HepG2 (cell line): ENCODE measurements around the gene UBAP2.

Source experiments
- ARID2 ChIP-seq: sonication (generic); formaldehyde crosslinking; IDR thresholded peaks from 2 replicates; pipeline ENCODE4 v1.8.1; 2022; ENCODE audit warnings: mild to moderate bottlenecking, missing genetic modification reagents, borderline replicate concordance
- FOXA1 ChIP-seq, 2 experiments: fragments of 450-650 bp in 1 of 2; sonication (generic) in 1 of 2; formaldehyde crosslinking in 1 of 2; IDR thresholded peaks; 2 replicates each; pipeline versions ENCODE4 v1.4.0 to v1.6.1; 2016 to 2020; ENCODE audit warnings: missing genetic modification reagents in 1 of 2
- GATAD2A ChIP-seq: IDR thresholded peaks from 2 replicates; pipeline ENCODE4 v1.6.1; 2016
- HCFC1 ChIP-seq: fragments of 150-350 bp; IDR thresholded peaks from 2 replicates; pipeline ENCODE4 v1.6.1; 2014; ENCODE audit warnings: low read depth, low read length
- HNRNPH1 ChIP-seq: fragments of 200-400 bp; formaldehyde crosslinking; optimal IDR thresholded peaks from 2 replicates; pipeline ENCODE3; 2017; ENCODE audit warnings: mild to moderate bottlenecking, low read depth, low read length
- HNRNPL ChIP-seq: fragments of 200-400 bp; formaldehyde crosslinking; IDR thresholded peaks from 2 replicates; pipeline ENCODE4 v1.6.1; 2017; ENCODE audit warnings: mild to moderate bottlenecking, low read depth, low read length
- PAX8 ChIP-seq: sonication (generic); formaldehyde crosslinking; IDR thresholded peaks from 2 replicates; pipeline ENCODE4 v1.8.0; 2022; ENCODE audit warnings: mild to moderate bottlenecking, missing genetic modification reagents, borderline replicate concordance
- POLR2AphosphoS5 ChIP-seq: IDR thresholded peaks from 2 replicates; pipeline ENCODE4 v1.6.1; 2012; ENCODE audit warnings: low read depth, low read length
- SPEN ChIP-seq: sonication (generic); formaldehyde crosslinking; IDR thresholded peaks from 2 replicates; pipeline ENCODE4 v1.5.1; 2020; ENCODE audit warnings: low read depth, mild to moderate bottlenecking, missing genetic modification reagents
- SRF ChIP-seq: IDR thresholded peaks from 2 replicates; pipeline ENCODE4 v1.6.1; 2011; ENCODE audit warnings: mild to moderate bottlenecking, low read depth, low read length, moderate library complexity
- TF ChIP-seq, protein P1 (sequence below): sonication (generic); formaldehyde crosslinking; IDR thresholded peaks from 2 replicates; pipeline ENCODE4 v1.4.0; 2020; ENCODE audit warnings: missing genetic modification reagents
- TF ChIP-seq, protein P2 (sequence below), 2 experiments: fragments of 450-650 bp in 1 of 2; sonication (generic) in 1 of 2; formaldehyde crosslinking in 1 of 2; IDR thresholded peaks; 2 replicates each; pipeline versions ENCODE4 v1.6.1 to v1.8.0; 2016 to 2022; ENCODE audit warnings: antibody characterized with exemption in 1 of 2, mild to moderate bottlenecking in 1 of 2, missing genetic modification reagents in 1 of 2
- TF ChIP-seq, protein P3 (sequence below): sonication (generic); formaldehyde crosslinking; IDR thresholded peaks from 2 replicates; pipeline ENCODE4 v1.5.0; 2020; ENCODE audit warnings: mild to moderate bottlenecking, missing genetic modification reagents, moderate library complexity
- TF ChIP-seq, protein P4 (sequence below): sonication (generic); formaldehyde crosslinking; IDR thresholded peaks from 2 replicates; pipeline ENCODE4 v1.4.0; 2020; ENCODE audit warnings: missing genetic modification reagents

DNA sequence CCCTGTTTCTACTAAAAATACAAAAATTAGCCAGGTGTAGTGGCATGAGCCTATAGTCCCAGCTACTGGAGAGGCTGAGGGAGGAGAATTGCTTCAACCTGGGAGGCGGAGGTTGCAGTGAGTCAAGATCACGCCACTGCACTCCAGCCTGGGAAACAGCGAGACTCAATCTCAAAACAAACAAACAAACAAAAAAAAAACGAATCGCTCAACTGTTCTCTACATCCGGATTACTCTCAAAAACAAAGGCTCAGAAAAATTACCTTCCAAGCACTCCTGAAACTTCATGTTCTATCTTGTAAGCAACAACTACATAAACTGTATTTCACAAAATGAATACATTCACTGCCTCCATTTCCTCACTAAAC, 14.0 kb downstream of the UBAP2 start:
- TF ChIP-seq GATAD2A (CRISPR knock-in tag): no peak
- no peak for TF ChIP-seq FOXA1 (IDR thresholded peaks at IDR 0.05)
- no peak for TF ChIP-seq FOXA1 (CRISPR knock-in tag; IDR thresholded peaks at IDR 0.05)
- TF ChIP-seq ARID2 (CRISPR knock-in tag): no peak
- TF ChIP-seq, protein P1, sequence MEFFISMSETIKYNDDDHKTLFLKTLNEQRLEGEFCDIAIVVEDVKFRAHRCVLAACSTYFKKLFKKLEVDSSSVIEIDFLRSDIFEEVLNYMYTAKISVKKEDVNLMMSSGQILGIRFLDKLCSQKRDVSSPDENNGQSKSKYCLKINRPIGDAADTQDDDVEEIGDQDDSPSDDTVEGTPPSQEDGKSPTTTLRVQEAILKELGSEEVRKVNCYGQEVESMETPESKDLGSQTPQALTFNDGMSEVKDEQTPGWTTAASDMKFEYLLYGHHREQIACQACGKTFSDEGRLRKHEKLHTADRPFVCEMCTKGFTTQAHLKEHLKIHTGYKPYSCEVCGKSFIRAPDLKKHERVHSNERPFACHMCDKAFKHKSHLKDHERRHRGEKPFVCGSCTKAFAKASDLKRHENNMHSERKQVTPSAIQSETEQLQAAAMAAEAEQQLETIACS (CRISPR knock-in tag): no peak
- TF ChIP-seq PAX8 (CRISPR knock-in tag): no peak
- TF ChIP-seq POLR2AphosphoS5: no peak
- TF ChIP-seq, protein P2, sequence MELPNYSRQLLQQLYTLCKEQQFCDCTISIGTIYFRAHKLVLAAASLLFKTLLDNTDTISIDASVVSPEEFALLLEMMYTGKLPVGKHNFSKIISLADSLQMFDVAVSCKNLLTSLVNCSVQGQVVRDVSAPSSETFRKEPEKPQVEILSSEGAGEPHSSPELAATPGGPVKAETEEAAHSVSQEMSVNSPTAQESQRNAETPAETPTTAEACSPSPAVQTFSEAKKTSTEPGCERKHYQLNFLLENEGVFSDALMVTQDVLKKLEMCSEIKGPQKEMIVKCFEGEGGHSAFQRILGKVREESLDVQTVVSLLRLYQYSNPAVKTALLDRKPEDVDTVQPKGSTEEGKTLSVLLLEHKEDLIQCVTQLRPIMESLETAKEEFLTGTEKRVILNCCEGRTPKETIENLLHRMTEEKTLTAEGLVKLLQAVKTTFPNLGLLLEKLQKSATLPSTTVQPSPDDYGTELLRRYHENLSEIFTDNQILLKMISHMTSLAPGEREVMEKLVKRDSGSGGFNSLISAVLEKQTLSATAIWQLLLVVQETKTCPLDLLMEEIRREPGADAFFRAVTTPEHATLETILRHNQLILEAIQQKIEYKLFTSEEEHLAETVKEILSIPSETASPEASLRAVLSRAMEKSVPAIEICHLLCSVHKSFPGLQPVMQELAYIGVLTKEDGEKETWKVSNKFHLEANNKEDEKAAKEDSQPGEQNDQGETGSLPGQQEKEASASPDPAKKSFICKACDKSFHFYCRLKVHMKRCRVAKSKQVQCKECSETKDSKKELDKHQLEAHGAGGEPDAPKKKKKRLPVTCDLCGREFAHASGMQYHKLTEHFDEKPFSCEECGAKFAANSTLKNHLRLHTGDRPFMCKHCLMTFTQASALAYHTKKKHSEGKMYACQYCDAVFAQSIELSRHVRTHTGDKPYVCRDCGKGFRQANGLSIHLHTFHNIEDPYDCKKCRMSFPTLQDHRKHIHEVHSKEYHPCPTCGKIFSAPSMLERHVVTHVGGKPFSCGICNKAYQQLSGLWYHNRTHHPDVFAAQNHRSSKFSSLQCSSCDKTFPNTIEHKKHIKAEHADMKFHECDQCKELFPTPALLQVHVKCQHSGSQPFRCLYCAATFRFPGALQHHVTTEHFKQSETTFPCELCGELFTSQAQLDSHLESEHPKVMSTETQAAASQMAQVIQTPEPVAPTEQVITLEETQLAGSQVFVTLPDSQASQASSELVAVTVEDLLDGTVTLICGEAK (IDR thresholded peaks at IDR 0.05): no peak
- TF ChIP-seq, protein P2 (CRISPR knock-in tag; IDR thresholded peaks at IDR 0.05): no peak
- TF ChIP-seq, protein P3, sequence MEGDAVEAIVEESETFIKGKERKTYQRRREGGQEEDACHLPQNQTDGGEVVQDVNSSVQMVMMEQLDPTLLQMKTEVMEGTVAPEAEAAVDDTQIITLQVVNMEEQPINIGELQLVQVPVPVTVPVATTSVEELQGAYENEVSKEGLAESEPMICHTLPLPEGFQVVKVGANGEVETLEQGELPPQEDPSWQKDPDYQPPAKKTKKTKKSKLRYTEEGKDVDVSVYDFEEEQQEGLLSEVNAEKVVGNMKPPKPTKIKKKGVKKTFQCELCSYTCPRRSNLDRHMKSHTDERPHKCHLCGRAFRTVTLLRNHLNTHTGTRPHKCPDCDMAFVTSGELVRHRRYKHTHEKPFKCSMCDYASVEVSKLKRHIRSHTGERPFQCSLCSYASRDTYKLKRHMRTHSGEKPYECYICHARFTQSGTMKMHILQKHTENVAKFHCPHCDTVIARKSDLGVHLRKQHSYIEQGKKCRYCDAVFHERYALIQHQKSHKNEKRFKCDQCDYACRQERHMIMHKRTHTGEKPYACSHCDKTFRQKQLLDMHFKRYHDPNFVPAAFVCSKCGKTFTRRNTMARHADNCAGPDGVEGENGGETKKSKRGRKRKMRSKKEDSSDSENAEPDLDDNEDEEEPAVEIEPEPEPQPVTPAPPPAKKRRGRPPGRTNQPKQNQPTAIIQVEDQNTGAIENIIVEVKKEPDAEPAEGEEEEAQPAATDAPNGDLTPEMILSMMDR (CRISPR knock-in tag): no peak
- TF ChIP-seq HNRNPH1: no peak
- no peak for TF ChIP-seq HCFC1
- TF ChIP-seq, protein P4, sequence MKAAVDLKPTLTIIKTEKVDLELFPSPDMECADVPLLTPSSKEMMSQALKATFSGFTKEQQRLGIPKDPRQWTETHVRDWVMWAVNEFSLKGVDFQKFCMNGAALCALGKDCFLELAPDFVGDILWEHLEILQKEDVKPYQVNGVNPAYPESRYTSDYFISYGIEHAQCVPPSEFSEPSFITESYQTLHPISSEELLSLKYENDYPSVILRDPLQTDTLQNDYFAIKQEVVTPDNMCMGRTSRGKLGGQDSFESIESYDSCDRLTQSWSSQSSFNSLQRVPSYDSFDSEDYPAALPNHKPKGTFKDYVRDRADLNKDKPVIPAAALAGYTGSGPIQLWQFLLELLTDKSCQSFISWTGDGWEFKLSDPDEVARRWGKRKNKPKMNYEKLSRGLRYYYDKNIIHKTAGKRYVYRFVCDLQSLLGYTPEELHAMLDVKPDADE (CRISPR knock-in tag): no peak
- TF ChIP-seq HNRNPL: no peak
- TF ChIP-seq SRF: no peak
- no peak for TF ChIP-seq SPEN (CRISPR knock-in tag)
